HCT116 (cell line): ENCODE results near the gene PARVB. TPM values are rescaled to one million over a fixed set of nuclear protein-coding genes. Genes with fewer than 3 reads are reported as not detected.

Experiments used
- ATAC-seq: fragments of 200-7000 bp; cut with Tn5 transposase; 2 replicates; pipeline ENCODE4 v1.9.1; 2020; ENCODE audit warnings: mild to moderate bottlenecking, moderate library complexity
- BruUV-seq: library from RNA; stranded (reverse); fragments of 400-500 nt; replicated peaks from 2 replicates; lab custom pipeline; 2021; lab: Mats Ljungman, UMichigan
- CTCF ChIA-PET: fragments of 300-600 bp; sonication (Branson Sonifier 250); formaldehyde crosslinking; loops from one replicate; lab custom pipeline; 2021; ENCODE audit warnings: antibody characterized with exemption; lab: Charles Lee
- POLR2A ChIA-PET: fragments of 300-600, 350-600 bp; sonication (Branson Sonifier 250); formaldehyde crosslinking; loops from one replicate; lab custom pipeline; 2021; ENCODE audit warnings: antibody characterized with exemption; lab: Charles Lee
- RAD21 ChIA-PET, 2 experiments: fragments of 300-600 bp; sonication (Branson Sonifier 250); formaldehyde crosslinking; loops; one replicate each; lab custom pipeline; 2023; ENCODE audit warnings: low total read pairs in 2 of 2; ENCODE audit not compliant: uncharacterized antibody in 2 of 2, unreplicated experiment in 2 of 2, low non-redundant PET in 1 of 2; lab: Charles Lee
- DNase-seq: peaks from one replicate; pipeline ENCODE4 v3.0.0-alpha.2; 2010; ENCODE audit warnings: low read depth, low spot score
- H2AFZ ChIP-seq: fragments of 200-600 bp; shearing (Covaris generic), sonication (generic); 2 replicates; pipeline ENCODE4 v1.6.1; 2017; ENCODE audit warnings: low read depth, mixed run types, mixed read lengths, antibody characterized with exemption, low read length; ENCODE audit not compliant: poor library complexity, severe bottlenecking
- H3K27ac ChIP-seq: 2 replicates; pipeline ENCODE4 v1.5.1; 2012; ENCODE audit warnings: low read depth, low read length
- H3K27me3 ChIP-seq: fragments of 200-600 bp; sonication (generic); 2 replicates; pipeline ENCODE4 v1.6.1; 2016; ENCODE audit warnings: mixed run types, low read length, mixed read lengths; ENCODE audit not compliant: insufficient read depth
- H3K36me3 ChIP-seq, 2 experiments: fragments of 200-500 bp in 1 of 2; fragments of 200-600 bp in 1 of 2; sonication (Bioruptor generic) in 1 of 2; sonication (generic) in 1 of 2; 2 replicates each; pipeline versions ENCODE4 v1.5.1 to v1.6.1; 2014 to 2016; ENCODE audit warnings: low read length in 2 of 2, inconsistent platforms in 1 of 2, mixed read lengths in 1 of 2, mixed run types in 1 of 2; ENCODE audit not compliant: insufficient read depth in 2 of 2, control insufficient read depth in 1 of 2
- H3K4me1 ChIP-seq, 2 experiments: fragments of 200-600 bp in 1 of 2; sonication (generic) in 1 of 2; 2 replicates each; pipeline versions ENCODE4 v1.5.1 to v1.6.1; 2012 to 2017; ENCODE audit warnings: low read length in 2 of 2, inconsistent platforms in 1 of 2, mild to moderate bottlenecking in 1 of 2, mixed read lengths in 1 of 2, mixed run types in 1 of 2, moderate library complexity in 1 of 2; ENCODE audit not compliant: insufficient read depth in 2 of 2, control insufficient read depth in 1 of 2
- H3K4me2 ChIP-seq: fragments of 200-600 bp; sonication (generic); 2 replicates; pipeline ENCODE4 v1.6.1; 2017; ENCODE audit warnings: mixed run types, low read length, mixed read lengths
- H3K4me3 ChIP-seq, 2 experiments: fragments of 200-600 bp in 1 of 2; sonication (generic) in 1 of 2; replicated peaks in 1 of 2; 2 replicates each; pipeline ENCODE4 v1.5.1; 2011 to 2016; ENCODE audit warnings: low read length in 2 of 2, control low read depth in 1 of 2, low read depth in 1 of 2, mild to moderate bottlenecking in 1 of 2, mixed read lengths in 1 of 2, mixed run types in 1 of 2
- H3K79me2 ChIP-seq: fragments of 200-600 bp; sonication (generic); 2 replicates; pipeline ENCODE4 v1.6.1; 2017; ENCODE audit warnings: mild to moderate bottlenecking, mixed run types, low read length, moderate library complexity, mixed read lengths; ENCODE audit not compliant: insufficient read depth
- H3K9ac ChIP-seq: fragments of 200-600 bp; sonication (generic); 2 replicates; pipeline ENCODE4 v1.6.1; 2016; ENCODE audit warnings: low read length, mixed read lengths
- H3K9me2 ChIP-seq: fragments of 200-600 bp; sonication (generic), shearing (Covaris generic); 2 replicates; pipeline ENCODE4 v1.6.1; 2017; ENCODE audit warnings: mixed run types, mild to moderate bottlenecking, moderate library complexity; ENCODE audit not compliant: insufficient read depth
- H3K9me3 ChIP-seq, 2 experiments: fragments of 200-500 bp in 1 of 2; fragments of 200-600 bp in 1 of 2; sonication (Bioruptor generic) in 1 of 2; sonication (generic) in 1 of 2; 2 replicates each; pipeline ENCODE4 v1.6.1; 2014 to 2017; ENCODE audit warnings: low read length in 2 of 2, mixed read lengths in 2 of 2, inconsistent platforms in 1 of 2, low read depth in 1 of 2, mild to moderate bottlenecking in 1 of 2, mixed run types in 1 of 2, moderate library complexity in 1 of 2; ENCODE audit not compliant: control insufficient read depth in 1 of 2, insufficient read depth in 1 of 2
- H4K20me1 ChIP-seq: fragments of 200-600 bp; sonication (generic), shearing (Covaris generic); 2 replicates; pipeline ENCODE4 v1.6.1; 2017; ENCODE audit warnings: mixed run types, mild to moderate bottlenecking, moderate library complexity; ENCODE audit not compliant: insufficient read depth
- ATF3 ChIP-seq: IDR thresholded peaks from 2 replicates; pipeline ENCODE4 v1.6.1; 2012
- CBX3 ChIP-seq: IDR thresholded peaks from 2 replicates; pipeline ENCODE4 v1.6.1; 2012; ENCODE audit warnings: low read depth
- CEBPB ChIP-seq: IDR thresholded peaks from 2 replicates; pipeline ENCODE4 v1.6.1; 2012; ENCODE audit warnings: low read depth
- CTCF ChIP-seq, 3 experiments: fragments of 200-600 bp in 1 of 3; sonication (generic) in 1 of 3; IDR thresholded peaks in 2 of 3; conservative IDR thresholded peaks in 1 of 3; 2 replicates each; pipeline ENCODE4 v1.5.1; 2012 to 2017; ENCODE audit warnings: low read depth in 2 of 3, low read length in 2 of 3, antibody characterized with exemption in 1 of 3, borderline replicate concordance in 1 of 3, control low read depth in 1 of 3, mild to moderate bottlenecking in 1 of 3, mixed read lengths in 1 of 3, mixed run types in 1 of 3, moderate library complexity in 1 of 3; ENCODE audit not compliant: insufficient read depth in 1 of 3
- EGR1 ChIP-seq: IDR thresholded peaks from 2 replicates; pipeline ENCODE4 v1.6.1; 2012; ENCODE audit warnings: low read depth
- EZH2 ChIP-seq: fragments of 200-600 bp; sonication (generic); IDR thresholded peaks from 2 replicates; pipeline ENCODE4 v1.6.1; 2017; ENCODE audit warnings: antibody characterized with exemption, mixed run types
- EZH2phosphoT487 ChIP-seq: fragments of 200-600 bp; IDR thresholded peaks from 2 replicates; pipeline ENCODE4 v1.6.1; 2018; ENCODE audit warnings: antibody characterized with exemption, borderline replicate concordance
- FOSL1 ChIP-seq: IDR thresholded peaks from 2 replicates; pipeline ENCODE4 v1.6.1; 2012; ENCODE audit warnings: low read depth
- MAX ChIP-seq: IDR thresholded peaks from 2 replicates; pipeline ENCODE4 v1.6.1; 2012
- POLR2AphosphoS5 ChIP-seq: IDR thresholded peaks from 2 replicates; pipeline ENCODE4 v1.6.1; 2011; ENCODE audit warnings: mild to moderate bottlenecking, low read depth, low read length, moderate library complexity
- RAD21 ChIP-seq: IDR thresholded peaks from 2 replicates; pipeline ENCODE4 v1.6.1; 2012; ENCODE audit warnings: low read depth, mild to moderate bottlenecking
- REST ChIP-seq: IDR thresholded peaks from 2 replicates; pipeline ENCODE4 v1.6.1; 2012; ENCODE audit warnings: low read depth
- SIN3A ChIP-seq: IDR thresholded peaks from 2 replicates; pipeline ENCODE4 v1.6.1; 2012; ENCODE audit warnings: low read depth
- SP1 ChIP-seq: IDR thresholded peaks from 2 replicates; pipeline ENCODE4 v1.6.1; 2012; ENCODE audit warnings: low read depth
- SRF ChIP-seq: IDR thresholded peaks from 2 replicates; pipeline ENCODE4 v1.6.1; 2012; ENCODE audit warnings: low read depth
- TCF7L2 ChIP-seq: IDR thresholded peaks from 2 replicates; pipeline ENCODE4 v1.7.0; 2011; ENCODE audit warnings: borderline replicate concordance, inconsistent platforms; ENCODE audit not compliant: insufficient read depth, insufficient read length; ENCODE audit errors: extremely low read depth
- ZFX ChIP-seq: fragments of 450-650 bp; IDR thresholded peaks from 2 replicates; pipeline ENCODE4 v1.6.1; 2017
- ZNF274 ChIP-seq: fragments of 200-500 bp; sonication (Bioruptor generic); IDR thresholded peaks from 2 replicates; pipeline ENCODE4 v1.6.1; 2014; ENCODE audit warnings: mild to moderate bottlenecking, low read depth, low read length, inconsistent platforms
- intact Hi-C: fragments of 100-400 bp; cut with micrococcal nuclease; formaldehyde crosslinking; loops from 2 replicates; pipeline ENCODE4 v1.10.0; 2022
- total RNA-seq: library from RNA; stranded (reverse); gene quantifications from one replicate; pipeline ENCODE4 v1.2.1, GENCODE V29; 2021; ENCODE audit not compliant: unreplicated experiment

The PARVB gene
- total RNA-seq, 1 experiment from 2014 or later = 21.4 TPM

- Histone ChIP-seq H3K9me2 (no peaks in the 10 kb centered on the region), H3K4me2 (no peak overlapping the region), H3K4me3 (no peak overlapping the region), H3K36me3 (no peaks in the 10 kb centered on the region), H2AFZ (no peak overlapping the region), H4K20me1 (no peaks in the 10 kb centered on the region), H3K27me3 (no peaks in the 10 kb centered on the region), H3K79me2 (no peaks in the 10 kb centered on the region), H3K27ac (no peak overlapping the region), H3K4me1 (peaks cover 0 to 4% of the 10 kb centered on the region in 2 experiments; a peak in 1 of 4 replicates), H3K9me3 (no peaks in the 10 kb centered on the region), H3K9ac (no peak overlapping the region)
- no peak for DNase-seq
- BruUV-seq = no TSS peak
- CTCF ChIA-PET = no interaction called here
- no peak for ATAC-seq
- RAD21 ChIA-PET = no interaction called here
- TF ChIP-seq ATF3 = no peak
- TF ChIP-seq REST = no peak
- TF ChIP-seq POLR2AphosphoS5 = no peak
- TF ChIP-seq CEBPB = no peak
- no peak for TF ChIP-seq ZNF274
- no peak for TF ChIP-seq SP1
- no peak for TF ChIP-seq RAD21
- no peak for TF ChIP-seq CBX3
- no peak for TF ChIP-seq ZFX
- TF ChIP-seq EZH2 = no peak
- TF ChIP-seq MAX = no peak
- no peak for TF ChIP-seq EZH2phosphoT487
- no peak for TF ChIP-seq CTCF (IDR thresholded peaks at IDR 0.05 in 2 of 3, conservative IDR thresholded peaks at IDR 0.05 in 1 of 3; ENCODE audit: borderline replicate concordance in 1 of 3, insufficient read depth in 1 of 3, low read depth in 2 of 3, low read length in 2 of 3)
- no peak for TF ChIP-seq FOSL1
- TF ChIP-seq TCF7L2 = no peak
- no peak for TF ChIP-seq SRF
- TF ChIP-seq EGR1 = no peak
- TF ChIP-seq SIN3A = no peak
- POLR2A ChIA-PET = no interaction called here
- intact Hi-C loops = no loop called here
Measured at GRCh38 chr22:44154436-44154942, 130.4 kb downstream of the PARVB start.
